NCI-H146 treated with DMSO at 0.1 percent for 48 hours (cell line): ENCODE data around the gene HTR2C.

Source experiments
- DNase-seq: peaks from one replicate; lab custom pipeline; 2025; ENCODE audit not compliant: unreplicated experiment; lab: John Stamatoyannopoulos, UW

The HTR2C gene

GRCh38 chrX:114952696-114953095 lies 368.8 kb downstream of the HTR2C start:
- DNase-seq = no peak
